Subcutaneous adipose tissue (tissue), 4 donors: ENCODE results near the gene CEACAM21. TPM values are rescaled to one million over a fixed set of nuclear protein-coding genes. Genes with fewer than 3 reads are reported as not detected.

ENCODE experiments used
- CTCF ChIP-seq: fragments of 450-650 bp; IDR thresholded peaks from one replicate; pipeline ENCODE4 v1.5.1; 2016; ENCODE audit warnings: low read depth, mild to moderate bottlenecking, control low read depth, antibody characterized with exemption, moderate library complexity
- total RNA-seq, 4 donors: library from RNA; depleted of rRNA; stranded (reverse); fragments of >200 nt; gene quantifications; one replicate each; pipeline ENCODE4 v1.1.0, GENCODE V29; 2016

The CEACAM21 gene
- total RNA-seq, 4 donors from 2014 or later, result 1.1 to 3.1 TPM; not detected in 2

- TF ChIP-seq CTCF, result no peak
These were observed 43.4 kb upstream of the CEACAM21 start for GRCh38 chr19:41532526-41532925.

GRCh38 chr19:41533671-41534215 lies 42.2 kb upstream of the CEACAM21 start:
- no peak for TF ChIP-seq CTCF

GRCh38 chr19:41535029-41535622 lies 40.8 kb upstream of the CEACAM21 start:
- TF ChIP-seq CTCF, result no peak

GRCh38 chr19:41537789-41538188 lies 38.2 kb upstream of the CEACAM21 start:
- no peak for TF ChIP-seq CTCF

GRCh38 chr19:41540041-41540695 lies 35.8 kb upstream of the CEACAM21 start:
- TF ChIP-seq CTCF, result no peak

- no peak for TF ChIP-seq CTCF
These were observed 33.9 kb upstream of the CEACAM21 start for GRCh38 chr19:41541990-41542584.

- no peak for TF ChIP-seq CTCF
These were observed 33.3 kb upstream of the CEACAM21 start for GRCh38 chr19:41542622-41543021.
